Left cardiac atrium (tissue), 4 donors: ENCODE data around the gene MCU. TPM values are rescaled to one million over a fixed set of nuclear protein-coding genes. Genes with fewer than 3 reads are reported as not detected.
"Not testable (repeated sequence)": the region's sequence is repeated elsewhere in the genome, so short reads cannot be mapped to it uniquely, and the experiment has no call there.

Experiments
- ATAC-seq, 2 donors: fragments of 200-7000 bp; cut with Tn5 transposase; one replicate each; pipeline ENCODE4 v1.9.1; 2020; ENCODE audit warnings: mild to moderate bottlenecking in 2 of 2, moderate library complexity in 2 of 2
- DNase-seq: peaks from one replicate; pipeline ENCODE4 v3.0.0-alpha.2; 2020
- intact Hi-C, 2 donors: fragments of 100-400 bp; cut with DNase I; formaldehyde crosslinking; loops; one replicate each; pipeline versions ENCODE4 v1.14.1 to v1.15.1; 2022 to 2023
- total RNA-seq, 2 donors: library from RNA; stranded (reverse); fragmentation: NEBNext Ultra II Directional; extraction: Animal tissue kit (Norgen Biotek cat#: 25700); gene quantifications; one replicate each; pipeline ENCODE4 v1.2.1, GENCODE V29; 2021
- donor health status: DM: no; HTN: yes; CAD: no.
- donor health status: DM: no; HTN: yes; CAD: no; lungs with severe emphysema.
- donor health status: DM: yes; HTN: yes; CAD: no.
- donor health status: Dilated cardiomyopathy.

The MCU gene
- total RNA-seq, 2 donors from 2014 or later = 16.1 to 21.1 TPM

- intact Hi-C loops = loop anchor here in 1 of 2 donors (10.0 kb wide), 1 partner anchor 48 kb away; no protein-coding TSS in a partner anchor
- DNase-seq = no peak
- ATAC-seq = no peak
Measured at GRCh38 chr10:72682638-72683037, 9.3 kb upstream of the MCU start.

- no peak for ATAC-seq
- no peak for DNase-seq
- intact Hi-C loops = loop anchor here in 1 of 2 donors (10.0 kb wide), 1 partner anchor 51 kb away; no protein-coding TSS in a partner anchor
Measured at GRCh38 chr10:72685264-72685921, 6.5 kb upstream of the MCU start.

GRCh38 chr10:72686430-72686829 lies 5.5 kb upstream of the MCU start:
- intact Hi-C loops = loop anchor here in 1 of 2 donors (10.0 kb wide), 1 partner anchor 52 kb away; no protein-coding TSS in a partner anchor
- ATAC-seq, DNase-seq: not testable (repeated sequence)

- ATAC-seq (no peak), DNase-seq (no peak)
- intact Hi-C loops = loop anchor here in 1 of 2 donors (10.0 kb wide), 1 partner anchor 52 kb away; no protein-coding TSS in a partner anchor
Measured at GRCh38 chr10:72687035-72687434, 4.9 kb upstream of the MCU start.

- no peak for DNase-seq
- intact Hi-C loops = loop anchor here in 1 of 2 donors (10.0 kb wide), 1 partner anchor 53 kb away; no protein-coding TSS in a partner anchor
- ATAC-seq = peak in 1 of 2 donors; percentile 22
Measured at GRCh38 chr10:72688208-72688651, 3.7 kb upstream of the MCU start.

GRCh38 chr10:72689660-72690059 lies 2.3 kb upstream of the MCU start:
- intact Hi-C loops = loop anchor here (5.0 to 10.0 kb wide), 3 partner anchors 55 to 325 kb away; no protein-coding TSS in a partner anchor
- DNase-seq (no peak), ATAC-seq (no peak)

- ATAC-seq (no peak), DNase-seq (no peak)
- intact Hi-C loops = loop anchor here (5.0 to 10.0 kb wide), 2 partner anchors 142 to 325 kb away; no protein-coding TSS in a partner anchor
Measured at GRCh38 chr10:72690071-72690755, 1.7 kb upstream of the MCU start.

- DNase-seq = no peak
- intact Hi-C loops = loop anchor here (5.0 to 10.0 kb wide), 2 partner anchors 141 to 327 kb away; no protein-coding TSS in a partner anchor
- no peak for ATAC-seq
Measured at GRCh38 chr10:72691470-72691862, 477 bp upstream of the MCU start.

GRCh38 chr10:72692744-72692993 lies 726 bp downstream of the MCU start:
- ATAC-seq = no peak
- DNase-seq = no peak

GRCh38 chr10:72692994-72693781 lies 1.2 kb downstream of the MCU start:
- intact Hi-C loops = loop anchor here (5.0 to 10.0 kb wide), 2 partner anchors 139 to 328 kb away; no protein-coding TSS in a partner anchor
- DNase-seq (no peak), ATAC-seq (no peak)

More at GRCh38 chr10:72692744-72692993, 726 bp downstream of the MCU start:
- intact Hi-C loops = loop anchor here (5.0 to 10.0 kb wide), 2 partner anchors 140 to 328 kb away; no protein-coding TSS in a partner anchor

- no peak for DNase-seq
- intact Hi-C loops = loop anchor here (5.0 to 10.0 kb wide), 2 partner anchors 138 to 330 kb away; no protein-coding TSS in a partner anchor
Measured at GRCh38 chr10:72694476-72695369, 2.8 kb downstream of the MCU start.

GRCh38 chr10:72695496-72695895 lies 3.6 kb downstream of the MCU start:
- ATAC-seq (no peak), DNase-seq (no peak)
- intact Hi-C loops = loop anchor here (10.0 kb wide), 1 partner anchor 331 kb away; no protein-coding TSS in a partner anchor

More at GRCh38 chr10:72694476-72695369, 2.8 kb downstream of the MCU start:
- ATAC-seq = no peak

GRCh38 chr10:72697716-72698115 lies 5.8 kb downstream of the MCU start:
- intact Hi-C loops = loop anchor here (10.0 kb wide), 1 partner anchor 333 kb away; no protein-coding TSS in a partner anchor
- ATAC-seq = no peak
- no peak for DNase-seq

- DNase-seq, ATAC-seq: not testable (repeated sequence)
- intact Hi-C loops = loop anchor here in 1 of 2 donors (10.0 kb wide), 1 partner anchor 112 kb away; no protein-coding TSS in a partner anchor
Measured at GRCh38 chr10:72702465-72702864, 10.5 kb downstream of the MCU start.

- peak; percentile 55 to 70 for ATAC-seq
- intact Hi-C loops = loop anchor here in 1 of 2 donors (10.0 kb wide), 1 partner anchor 112 kb away; no protein-coding TSS in a partner anchor
- DNase-seq = no peak
Measured at GRCh38 chr10:72702868-72703581, 11.1 kb downstream of the MCU start.

- DNase-seq (no peak), ATAC-seq (no peak)
- intact Hi-C loops = loop anchor here in 1 of 2 donors (10.0 kb wide), 1 partner anchor 111 kb away; no protein-coding TSS in a partner anchor
Measured at GRCh38 chr10:72704117-72704516, 12.2 kb downstream of the MCU start.

- ATAC-seq (peak in 1 of 2 donors; percentile 33), DNase-seq (peak; percentile 47)
- intact Hi-C loops = loop anchor here (5.0 to 10.0 kb wide), 2 partner anchors 106 to 123 kb away; no protein-coding TSS in a partner anchor
Measured at GRCh38 chr10:72709041-72709440, 17.1 kb downstream of the MCU start.
